SW480 (cell line): Measurements from ENCODE around the gene RSPH1.

Experiments
- DNase-seq: peaks from one replicate; pipeline ENCODE4 v3.0.0-alpha.2; 2016; ENCODE audit warnings: low spot score

RSPH1 gene

DNA sequence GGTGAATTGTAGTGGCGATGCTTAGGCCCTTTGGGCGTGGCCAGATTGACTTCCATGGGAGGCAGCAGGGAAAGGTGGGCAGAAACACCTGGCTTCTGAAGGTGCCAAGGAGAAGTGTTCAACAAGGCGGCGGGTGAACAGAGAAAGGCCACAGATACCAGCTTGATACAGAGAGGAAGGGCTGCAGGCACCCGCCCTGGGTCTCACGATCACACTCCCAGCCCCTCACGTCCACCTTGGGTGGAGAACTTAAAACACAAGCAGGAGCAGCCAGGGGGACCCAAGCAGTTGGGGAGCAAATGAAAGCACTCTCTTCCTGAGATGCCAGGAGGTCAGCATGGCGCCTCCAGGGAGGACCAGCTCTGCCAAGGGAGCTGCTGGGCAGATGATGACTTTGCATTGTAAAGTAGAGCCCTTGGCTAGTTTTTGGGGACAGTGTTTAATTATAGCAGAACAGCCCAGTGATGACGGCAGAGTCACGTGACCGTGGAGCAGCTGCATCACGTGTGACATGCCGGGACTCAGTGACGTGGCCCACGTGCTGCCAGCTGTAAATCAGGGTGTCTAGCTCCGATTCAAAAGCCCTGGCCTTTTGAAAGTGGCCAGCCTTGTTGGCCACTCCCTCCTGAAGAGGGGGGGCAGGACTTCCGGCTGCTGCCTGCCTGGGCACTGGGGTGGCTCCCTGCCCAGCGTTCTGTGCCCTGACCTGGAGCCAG lies 36.6 kb upstream of the RSPH1 start:
- peak; percentile 41 for DNase-seq

DNA sequence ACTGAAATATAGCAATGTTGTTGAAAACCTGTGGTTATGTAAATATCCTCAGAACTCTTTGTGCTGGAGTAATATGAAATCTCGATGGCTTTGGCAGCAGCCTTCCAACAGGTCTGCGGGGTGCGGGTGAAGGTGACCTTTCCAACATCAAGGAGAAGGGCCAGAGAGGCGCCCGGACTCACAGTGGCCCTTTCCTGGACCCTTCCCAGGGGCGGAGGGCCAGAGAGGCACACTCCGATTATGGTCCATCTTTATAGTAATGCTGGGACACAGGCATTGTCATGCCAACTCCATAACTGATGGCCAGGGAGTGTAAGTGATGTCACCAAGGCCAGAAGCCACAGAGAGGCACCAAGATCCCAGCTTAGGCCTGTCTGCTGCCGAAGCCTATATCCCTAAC lies 35.7 kb upstream of the RSPH1 start:
- no peak for DNase-seq

DNA sequence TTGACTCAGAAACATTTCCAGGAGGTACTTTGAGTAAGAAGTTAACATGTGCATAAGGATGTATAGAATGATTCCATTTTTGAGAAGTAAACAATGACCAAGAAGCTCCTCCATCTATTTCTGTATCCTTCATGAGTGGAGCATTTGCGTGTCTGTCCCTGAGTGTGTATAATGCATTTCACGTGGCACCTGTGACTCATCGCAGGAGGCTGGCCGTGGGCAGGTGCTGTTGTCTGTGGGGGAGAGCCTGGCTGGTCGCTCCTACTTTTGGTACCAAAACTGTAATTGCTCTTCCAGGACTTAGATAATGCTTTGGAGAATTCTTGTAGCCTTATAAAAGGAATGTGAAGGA lies 34.1 kb upstream of the RSPH1 start:
- no peak for DNase-seq

DNA sequence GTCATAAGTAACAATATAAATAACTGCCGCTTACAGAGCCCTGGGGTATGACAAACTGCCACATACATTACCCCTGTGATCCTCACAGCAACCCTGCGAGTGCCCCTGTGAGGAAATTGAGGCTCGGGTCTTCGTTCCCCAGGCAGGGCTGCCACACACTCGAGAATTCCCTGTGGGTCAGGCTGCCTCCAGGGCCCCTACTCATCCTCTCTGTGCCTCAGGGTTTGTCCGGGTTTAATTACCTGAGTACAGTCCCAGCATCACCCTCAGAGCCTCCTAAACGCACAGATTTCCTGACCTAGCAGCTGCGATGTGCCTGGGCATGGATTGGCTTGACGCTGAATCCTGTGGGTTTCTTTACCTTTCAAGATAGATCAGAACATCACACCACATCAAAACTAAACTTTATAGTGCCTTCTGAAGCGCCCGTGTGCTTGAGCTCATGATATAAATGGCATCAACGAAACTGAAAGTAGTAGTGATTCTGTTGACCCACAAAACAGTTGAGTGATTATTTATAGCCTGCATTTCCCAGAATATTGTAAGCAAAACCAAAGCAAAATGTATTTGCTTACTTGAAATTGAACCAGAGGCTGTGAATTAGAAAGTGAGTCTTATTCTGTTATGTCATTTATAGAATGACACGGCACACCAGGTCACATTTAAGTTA lies 31.6 kb upstream of the RSPH1 start:
- DNase-seq = peak; percentile 83

DNA sequence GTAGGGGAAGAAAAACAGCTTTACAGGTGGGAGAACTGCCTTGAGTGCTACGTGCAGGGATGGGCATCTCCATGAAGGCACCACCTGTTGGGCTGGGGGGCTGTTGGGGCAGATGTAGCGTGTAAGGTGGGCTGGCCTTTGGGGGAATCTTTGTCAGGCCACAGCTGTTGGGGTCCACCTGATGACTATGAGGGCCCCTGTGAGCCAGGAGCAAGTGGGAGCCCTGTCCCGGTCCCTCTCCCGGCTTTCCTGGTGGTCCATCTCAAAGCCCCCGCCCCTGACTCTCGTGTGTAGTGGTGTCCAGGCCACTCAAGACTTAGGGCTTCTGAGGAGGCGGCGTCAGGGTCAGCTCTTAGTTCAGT lies 31.1 kb upstream of the RSPH1 start:
- DNase-seq = no peak

DNA sequence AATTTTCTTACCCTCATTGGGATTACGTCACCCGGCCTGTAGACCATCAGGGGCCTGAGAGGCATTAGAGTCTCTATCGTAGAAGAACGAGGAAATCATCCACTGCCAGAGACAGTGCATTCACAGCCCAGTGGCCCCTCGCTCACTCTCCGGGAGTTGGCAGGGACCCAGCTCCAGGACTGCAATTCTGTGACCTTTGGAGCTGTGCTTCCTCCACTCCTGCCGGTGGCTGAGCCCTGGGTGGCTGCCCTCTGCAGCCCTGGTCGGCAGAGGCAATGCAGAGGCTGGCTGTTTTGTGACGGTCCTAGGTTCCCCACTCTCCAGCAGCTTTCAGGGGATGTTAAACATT lies 30.3 kb upstream of the RSPH1 start:
- no peak for DNase-seq

DNA sequence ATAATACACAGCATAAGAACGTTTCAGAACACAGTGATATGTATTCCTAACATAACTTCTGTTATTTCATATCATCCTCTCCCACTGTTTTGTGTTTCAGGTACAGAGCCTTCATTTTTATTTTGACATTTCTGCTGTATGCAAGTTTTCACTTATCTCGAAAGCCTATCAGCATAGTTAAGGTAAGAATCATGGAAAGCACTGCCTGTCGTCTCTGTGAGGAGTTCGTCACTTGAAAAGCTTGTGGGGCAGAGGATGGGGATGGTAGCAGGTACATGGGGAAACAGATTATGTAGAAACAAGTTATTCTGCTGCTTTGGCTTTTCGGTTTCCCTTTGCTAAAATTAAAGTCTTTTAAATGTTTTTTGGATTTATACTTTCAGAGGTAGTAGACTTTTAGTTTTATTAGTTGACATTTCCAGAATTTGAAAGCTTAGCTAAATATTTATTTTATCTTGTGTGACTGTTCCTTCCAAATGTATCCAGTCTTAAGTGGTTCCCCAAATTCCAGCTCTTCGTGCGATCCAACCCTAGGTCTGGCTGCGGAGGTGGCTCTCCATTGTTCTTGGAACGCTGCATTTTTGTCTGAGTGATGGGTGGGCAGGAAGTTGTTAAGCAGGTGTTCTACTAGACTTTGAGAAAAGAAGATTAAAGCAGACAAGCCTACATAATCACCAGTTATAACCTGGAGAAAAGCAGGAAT lies 29.8 kb upstream of the RSPH1 start:
- no peak for DNase-seq

DNA sequence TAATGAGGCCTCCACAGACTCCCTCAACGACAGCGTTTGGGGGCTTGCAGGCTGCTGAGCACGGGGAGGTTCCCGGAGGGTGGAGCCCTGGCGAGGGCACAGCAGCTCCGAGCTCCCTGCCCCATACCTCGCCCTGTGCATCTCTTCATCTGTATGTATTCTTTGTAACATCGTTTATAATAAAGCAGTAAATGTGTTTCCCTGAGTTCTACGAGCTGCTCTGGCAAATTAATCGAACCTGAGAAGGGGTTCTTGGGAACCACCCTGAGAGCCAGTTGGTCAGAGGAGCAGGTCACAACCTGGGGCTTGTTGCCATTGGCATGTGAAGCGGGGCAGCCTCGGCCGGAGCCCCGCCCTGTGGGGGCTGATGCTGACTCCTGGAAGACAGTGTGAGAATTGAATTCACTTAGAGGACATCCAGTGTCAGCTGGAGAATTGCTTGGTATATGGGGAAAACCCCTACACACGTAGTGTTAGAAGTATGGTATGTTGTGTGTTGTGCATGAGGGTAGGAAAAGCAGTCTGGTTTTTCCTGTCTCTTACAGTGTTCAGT lies 29.1 kb upstream of the RSPH1 start:
- no peak for DNase-seq

DNA sequence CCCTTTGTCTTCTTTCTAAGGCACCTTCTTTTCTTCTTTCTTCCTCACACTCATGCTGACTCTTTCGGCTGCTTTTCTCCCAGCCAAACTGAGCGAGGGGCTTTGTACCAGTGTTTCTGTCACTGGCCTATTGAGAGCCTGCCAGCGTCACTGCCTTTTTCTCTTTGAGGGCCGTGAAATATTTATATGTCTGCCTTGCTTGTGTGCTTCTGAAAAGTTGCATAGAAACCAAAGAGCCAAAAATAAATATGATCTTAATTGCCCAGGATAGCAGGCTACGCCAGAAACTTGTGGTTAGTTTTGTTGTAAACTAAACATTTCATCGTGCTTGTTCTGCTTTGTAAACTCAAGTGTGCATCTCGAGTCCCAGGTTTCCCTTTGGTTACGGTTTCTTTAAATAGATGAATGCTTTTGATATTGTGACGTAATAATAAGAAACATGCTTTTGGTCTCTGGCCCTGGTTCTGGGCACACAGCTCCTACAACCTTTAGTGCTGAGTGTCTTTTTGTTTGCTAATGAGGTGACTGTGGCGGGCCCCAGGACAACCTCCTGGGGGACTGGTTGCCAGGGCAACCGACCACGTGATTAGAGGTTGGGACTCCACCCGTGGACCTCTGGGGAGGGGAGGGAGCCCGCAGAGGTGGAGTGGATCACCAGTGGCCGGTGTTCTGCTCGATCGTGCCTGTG lies 28.5 kb upstream of the RSPH1 start:
- peak; percentile 54 for DNase-seq

DNA sequence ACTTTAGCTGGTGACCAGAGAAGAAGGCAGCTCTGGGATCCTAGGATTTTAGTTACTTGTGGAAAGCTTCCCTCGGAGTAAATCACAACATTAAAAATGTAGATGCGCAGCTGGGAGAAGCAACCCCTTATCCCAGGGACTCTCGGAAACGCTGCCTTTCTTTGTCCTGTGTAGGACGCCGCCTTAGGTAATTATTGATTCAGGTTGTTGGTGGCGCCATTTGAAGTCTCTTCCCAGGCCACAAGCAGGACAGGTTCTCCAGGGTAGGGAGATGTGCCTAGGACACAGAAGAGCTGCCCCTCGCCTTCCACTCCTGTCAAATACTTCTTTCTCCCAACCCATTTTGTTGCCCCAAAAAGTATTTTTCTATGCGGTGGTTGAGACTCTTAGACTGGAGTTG lies 27.9 kb upstream of the RSPH1 start:
- no peak for DNase-seq

DNA sequence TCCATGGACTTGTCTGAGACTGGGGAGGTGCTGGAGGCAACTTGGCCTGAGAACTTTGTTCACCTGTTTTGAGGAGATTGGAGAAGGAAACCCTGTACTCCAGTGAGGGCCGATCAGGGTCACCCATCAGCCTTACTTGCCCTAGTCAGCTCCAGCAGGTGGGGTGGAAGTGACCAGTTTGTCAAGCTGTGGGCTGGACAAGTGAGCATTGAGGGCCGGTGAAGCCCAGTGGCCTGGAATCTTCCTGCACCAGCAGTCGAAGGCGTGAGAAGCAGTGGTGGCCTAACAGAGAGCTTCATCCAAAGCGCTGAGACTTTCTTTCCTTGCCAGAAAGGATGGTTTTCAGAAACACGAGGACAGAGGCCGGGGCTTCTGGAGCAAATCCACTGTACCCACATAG lies 27.2 kb upstream of the RSPH1 start:
- no peak for DNase-seq

DNA sequence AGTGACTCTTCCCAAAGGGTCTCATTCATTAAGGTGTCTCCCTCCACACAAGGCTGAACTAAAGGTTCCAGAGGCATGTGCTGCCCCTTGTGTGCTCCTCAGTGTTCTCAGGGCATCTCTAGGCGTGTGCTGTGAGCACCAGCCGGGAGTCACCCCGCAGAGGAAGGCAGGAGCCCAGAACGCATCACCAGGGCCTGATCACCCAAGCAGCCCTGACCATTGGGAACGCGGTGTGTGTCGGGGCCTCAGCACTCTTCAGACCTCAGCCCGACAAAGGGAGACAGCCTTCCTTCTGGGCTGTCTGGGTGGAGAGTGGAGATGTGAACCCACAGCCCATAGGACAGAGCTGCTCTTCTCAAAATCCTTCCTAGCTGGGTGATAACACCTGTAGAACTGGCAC lies 26.7 kb upstream of the RSPH1 start:
- DNase-seq = no peak

DNA sequence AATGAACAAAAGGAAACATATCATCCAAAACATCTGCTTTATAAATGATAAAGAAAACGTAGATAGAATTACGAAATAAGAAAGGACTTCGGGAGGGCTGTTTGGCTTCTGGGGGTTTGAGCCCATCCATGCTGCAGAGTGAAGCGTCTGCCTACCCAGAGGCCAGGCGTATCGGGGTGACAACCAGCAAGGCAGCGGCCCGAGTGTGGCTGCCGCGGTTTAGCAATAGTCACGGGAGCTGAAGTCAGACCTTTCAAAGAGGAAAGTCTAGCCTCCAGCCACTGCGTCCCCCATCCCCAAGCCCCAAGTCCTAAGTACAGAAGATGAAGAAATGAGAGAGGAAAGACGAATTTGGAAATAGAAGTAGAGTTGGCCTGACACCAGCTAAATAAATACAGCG lies 26.2 kb upstream of the RSPH1 start:
- no peak for DNase-seq

DNA sequence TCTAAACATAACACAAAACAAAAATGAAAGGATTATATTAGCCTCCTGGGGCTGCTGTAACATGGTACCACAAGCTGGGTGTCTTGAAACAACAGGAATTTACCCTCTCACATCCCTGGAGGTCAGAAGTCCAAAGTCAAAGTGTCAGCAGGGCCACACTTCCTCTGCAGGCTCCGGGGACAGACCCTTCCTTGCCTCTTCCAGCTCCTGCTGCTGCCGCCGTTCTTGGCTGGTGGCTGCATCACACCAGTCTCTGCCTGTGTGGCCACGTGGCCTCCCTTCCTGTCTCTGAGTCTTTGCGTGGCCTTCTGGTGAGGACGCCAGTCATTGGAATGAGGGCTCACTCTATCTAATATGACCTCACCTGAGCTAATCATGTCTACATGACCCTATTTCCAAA lies 25.8 kb upstream of the RSPH1 start:
- DNase-seq = no peak

DNA sequence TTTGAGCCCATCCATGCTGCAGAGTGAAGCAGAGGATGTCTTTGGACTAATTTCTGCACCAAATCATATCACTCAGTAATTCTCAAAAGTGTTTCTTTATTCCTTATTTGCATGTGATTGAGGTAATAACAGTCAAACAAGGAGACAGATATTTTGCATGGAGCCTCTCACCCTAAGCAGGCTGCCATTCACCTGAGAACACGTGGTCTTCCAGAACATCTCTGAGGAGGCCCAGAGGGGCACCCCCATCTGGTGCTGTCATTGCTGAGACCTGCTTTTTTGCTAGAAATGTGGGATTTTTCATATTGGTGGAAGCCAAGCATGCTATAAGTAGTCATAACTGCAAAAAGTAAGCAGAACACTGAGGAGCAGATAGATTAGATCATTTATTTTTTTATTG lies 25.4 kb upstream of the RSPH1 start:
- no peak for DNase-seq

DNA sequence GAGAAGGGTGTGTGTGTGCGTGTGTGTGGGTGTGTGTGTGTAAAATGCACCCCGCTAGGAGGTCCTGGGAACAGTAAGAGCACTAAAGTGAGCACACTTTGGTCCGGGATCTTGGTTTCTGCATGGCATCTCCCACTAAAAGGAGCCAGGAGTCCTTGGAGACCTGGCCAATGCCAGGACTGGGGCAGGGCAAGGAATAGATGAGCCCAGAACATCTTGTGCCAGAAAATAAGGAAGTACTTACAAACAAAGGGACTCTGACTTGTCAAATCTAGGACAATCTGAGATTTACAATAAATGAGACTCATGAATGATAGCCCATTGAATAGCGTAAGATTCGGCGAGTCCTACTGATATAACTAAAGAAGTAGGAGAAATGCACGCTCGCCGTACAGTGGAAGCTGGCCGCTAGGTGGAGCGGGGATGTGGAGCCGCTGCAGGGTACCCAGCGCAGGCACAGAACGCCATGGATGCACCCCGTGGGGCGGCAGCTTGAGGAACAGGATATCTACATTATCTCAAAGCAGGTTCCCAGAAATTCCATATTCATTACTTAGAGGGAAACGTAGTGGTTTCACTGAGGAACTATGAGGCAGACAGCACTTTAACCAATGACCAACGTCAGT lies 24.7 kb upstream of the RSPH1 start:
- DNase-seq = no peak

DNA sequence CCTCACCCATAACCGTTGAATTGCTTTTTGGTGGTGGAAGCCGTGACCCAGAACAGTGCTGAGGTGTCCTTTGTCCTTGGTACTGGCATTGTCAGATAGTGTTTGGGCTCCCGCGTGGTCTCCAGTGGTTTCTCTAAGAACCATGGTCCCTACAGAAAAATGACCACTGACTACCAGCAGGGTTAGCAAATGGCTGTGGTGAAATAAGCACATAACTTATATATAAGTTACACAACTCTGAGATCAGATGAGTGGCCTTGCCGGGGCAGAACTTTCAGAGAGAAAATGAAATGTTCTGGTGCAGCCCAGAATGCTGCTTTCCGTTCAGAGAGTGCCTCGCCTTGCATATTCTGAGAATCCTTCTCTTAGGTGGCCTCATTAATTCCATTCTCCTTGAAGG lies 22.6 kb upstream of the RSPH1 start:
- DNase-seq = no peak

DNA sequence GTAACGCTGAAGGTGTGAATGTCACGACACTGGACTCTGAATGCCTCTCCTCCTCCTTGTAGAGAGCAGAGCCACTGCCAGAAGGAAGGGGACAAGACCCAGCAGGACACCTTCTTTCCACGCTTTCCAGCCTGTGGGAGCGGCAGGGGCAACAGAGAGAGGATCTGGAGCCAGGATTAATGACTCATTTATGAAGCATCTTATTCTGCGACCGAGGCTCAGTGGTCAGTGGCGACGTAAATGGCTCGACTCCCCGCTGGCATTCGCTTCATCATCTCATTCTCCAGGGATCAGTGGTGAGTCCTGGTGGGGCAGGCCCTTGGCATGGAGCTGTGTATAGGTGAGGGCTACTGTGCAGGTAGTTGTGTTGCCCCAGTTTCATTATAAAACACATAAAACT lies 22.2 kb upstream of the RSPH1 start:
- peak; percentile 91 for DNase-seq

DNA sequence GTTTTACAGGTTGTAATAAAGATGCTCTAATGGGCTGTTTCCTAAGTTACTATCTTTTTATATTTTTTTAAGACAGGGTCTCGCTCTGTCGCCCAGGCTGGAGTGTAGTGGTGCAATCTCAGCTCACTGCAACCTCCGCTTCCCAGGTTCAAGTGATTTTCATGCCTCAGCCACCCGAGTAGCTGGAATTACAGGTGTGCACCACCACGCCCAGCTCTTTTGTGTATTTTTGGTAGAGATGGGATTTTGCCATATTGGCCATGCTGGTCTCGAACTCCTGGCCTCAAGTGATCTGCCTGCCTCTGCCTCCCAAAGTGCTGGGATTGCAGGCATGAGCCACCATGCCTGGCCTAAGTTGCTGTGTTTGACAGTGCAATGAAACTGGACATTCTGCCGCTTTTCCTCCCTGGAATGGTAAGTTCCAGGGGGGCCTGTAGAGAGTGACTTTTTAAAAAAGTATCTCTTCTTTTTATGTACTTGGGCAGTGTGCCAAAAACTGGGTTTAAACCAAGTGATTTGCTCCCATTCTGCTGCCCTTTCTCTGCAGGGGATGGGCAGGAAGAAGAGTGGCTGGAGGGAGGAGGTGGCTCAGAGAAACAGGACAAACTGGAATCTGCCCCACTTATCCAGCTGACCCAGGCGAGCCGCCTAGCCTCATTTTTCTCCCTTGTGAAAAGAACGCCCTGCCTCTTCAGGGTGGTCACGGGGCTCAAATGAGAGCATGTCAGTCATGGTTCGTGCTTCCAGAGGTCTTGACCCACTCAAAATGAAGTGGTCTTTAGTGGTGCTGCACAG lies 19.9 kb upstream of the RSPH1 start:
- no peak for DNase-seq

DNA sequence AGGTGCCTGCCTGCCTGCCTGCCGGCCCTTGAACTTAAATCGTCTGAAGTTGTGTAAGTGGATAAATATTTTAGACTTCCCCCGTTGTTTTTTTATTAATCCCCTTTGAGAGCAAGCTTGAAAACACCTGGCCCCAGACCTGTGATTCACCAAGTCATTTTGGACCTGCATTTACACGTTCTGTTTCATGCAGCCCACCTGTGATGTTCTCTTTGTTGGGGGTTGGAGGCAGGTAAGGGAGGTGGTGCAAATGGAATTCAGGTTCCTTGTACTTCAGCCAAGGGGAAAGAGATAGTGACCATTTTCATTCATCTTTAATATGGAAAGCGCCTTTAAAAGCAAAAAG lies 18.8 kb upstream of the RSPH1 start:
- DNase-seq = no peak

DNA sequence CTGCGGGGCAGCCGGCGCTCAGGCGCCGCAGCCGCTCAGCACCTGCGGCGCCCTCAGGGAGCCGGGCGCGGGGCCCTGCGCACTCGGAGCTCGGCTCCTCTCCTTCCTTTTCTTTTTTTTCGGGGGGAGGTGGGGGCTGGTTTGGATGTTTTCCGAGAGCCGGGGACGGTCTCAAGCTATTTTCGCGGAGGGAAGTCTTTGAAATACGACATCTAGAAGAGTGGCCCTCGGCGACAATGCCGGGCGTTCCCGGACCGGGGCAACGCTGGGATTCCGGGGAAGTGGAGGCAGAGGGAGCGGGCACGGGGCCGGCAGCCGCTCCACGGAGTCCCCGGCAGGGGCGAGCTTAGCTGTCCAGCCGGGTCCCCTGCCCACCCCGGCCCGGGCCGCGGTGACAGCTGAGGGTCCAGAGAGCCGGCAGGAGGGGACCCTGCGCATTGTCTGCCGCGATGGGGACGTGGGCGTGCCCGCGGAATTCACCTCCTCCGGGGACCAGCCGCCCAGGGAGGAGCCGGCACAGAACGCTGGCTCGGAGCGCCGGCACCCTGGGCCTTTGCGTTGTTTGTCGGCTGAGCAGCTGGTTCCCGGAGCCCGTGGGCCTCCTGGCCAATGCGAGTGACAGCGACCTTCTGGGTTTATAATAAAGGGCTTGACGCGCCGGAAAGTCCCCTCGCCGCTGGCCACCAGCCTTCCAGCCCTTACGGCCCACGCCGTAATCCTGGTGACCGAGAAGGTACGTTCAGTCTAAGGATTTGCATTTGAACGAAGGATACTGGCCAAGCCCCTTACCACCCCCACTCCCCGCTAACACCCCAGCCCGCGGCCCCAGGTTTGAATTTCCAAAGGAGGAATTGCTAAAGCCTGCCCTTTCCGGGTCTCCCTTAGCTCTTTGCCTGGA lies 18.2 kb upstream of the RSPH1 start:
- peak; percentile 63 for DNase-seq
